Body of pancreas (tissue), 4 donors: Measurements from ENCODE around the gene TBC1D14. TPM values are rescaled to one million over a fixed set of nuclear protein-coding genes. Genes with fewer than 3 reads are reported as not detected.

Experiments used
- ATAC-seq: fragments of 150-250 bp; one replicate; pipeline ENCODE4 v1.9.1; 2016
- DNase-seq, 4 donors: peaks; one replicate each; pipeline ENCODE4 v3.0.0-alpha.2; 2019
- H3K27ac ChIP-seq, 4 donors: fragments of 200-600 bp; sonication (generic); 1 replicate in 3 of 4; 2 replicates in 1 of 4; pipeline versions ENCODE4 v1.5.1 to v1.6.1; 2016 to 2019; ENCODE audit warnings: mild to moderate bottlenecking in 1 of 4, mixed read lengths in 1 of 4, moderate library complexity in 1 of 4
- H3K27me3 ChIP-seq, 2 donors: fragments of 200-600 bp; sonication (generic); one replicate each; pipeline ENCODE4 v1.6.0; 2016; ENCODE audit warnings: mild to moderate bottlenecking in 1 of 2
- H3K36me3 ChIP-seq, 2 donors: fragments of 200-600 bp; sonication (generic); replicated peaks in 1 of 2; 2 replicates each; pipeline ENCODE4 v1.5.1; 2016; ENCODE audit warnings: low read depth in 2 of 2; ENCODE audit not compliant: insufficient read depth in 1 of 2
- H3K4me1 ChIP-seq: fragments of 200-600 bp; sonication (generic); one replicate; pipeline ENCODE4 v1.6.0; 2016
- H3K4me3 ChIP-seq, 2 donors: fragments of 200-600 bp; sonication (generic); 1 replicate in 1 of 2; 2 replicates in 1 of 2; pipeline ENCODE4 v1.5.1; 2016 to 2019
- H3K9me3 ChIP-seq, 3 donors: fragments of 200-600 bp; sonication (generic); 1 replicate in 2 of 3; 2 replicates in 1 of 3; pipeline ENCODE4 v1.5.1; 2016
- POLR2A ChIP-seq, 3 donors: fragments of 450-650 bp; IDR thresholded peaks; one replicate each; pipeline ENCODE4 v1.6.1; 2016; ENCODE audit warnings: antibody characterized with exemption in 3 of 3, mild to moderate bottlenecking in 2 of 3
- WGBS, 2 donors: methylation state at CpG; one replicate each; pipeline ENCODE4 v1.1.5; 2017; 5-methylcytosine and 5-hydroxymethylcytosine counted together
- intact Hi-C: fragments of 100-400 bp; cut with DNase I; formaldehyde crosslinking; loops from one replicate; pipeline ENCODE4 v1.15.1; 2023
- total RNA-seq, 2 donors: library from RNA; depleted of rRNA; stranded (reverse); fragments of >200 nt; gene quantifications; one replicate each; pipeline ENCODE4 v1.1.0, GENCODE V29; 2016
- TF ChIP-seq, protein P1 (sequence below), 7 experiments: fragments of 450-650 bp in 4 of 7; fragments of 200-600 bp in 3 of 7; sonication (generic) in 3 of 7; IDR thresholded peaks; one replicate each; pipeline ENCODE4 v1.5.1; 2016 to 2019; ENCODE audit warnings: antibody characterized with exemption in 7 of 7

The TBC1D14 gene
- total RNA-seq, 2 donors from 2014 or later, result 10.5 to 20.0 TPM

DNA sequence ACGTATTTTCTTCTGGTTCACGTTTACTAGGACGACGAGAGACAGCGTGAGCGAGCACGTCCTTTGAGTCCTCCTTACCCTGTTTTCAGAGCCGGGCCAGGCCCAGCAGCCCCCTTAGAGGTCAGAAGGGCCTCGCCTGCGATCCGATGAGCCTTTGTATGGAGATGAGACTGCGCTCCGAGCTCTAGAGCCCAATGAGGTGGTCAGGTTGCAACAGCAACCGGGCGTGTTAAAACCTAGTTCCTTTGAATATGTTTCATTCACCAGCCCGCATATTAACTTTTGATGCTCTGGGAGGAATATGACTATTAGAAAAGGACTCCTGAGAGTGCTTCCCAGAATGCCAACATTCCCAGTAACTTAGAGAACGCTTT is 77.9 kb downstream of the TBC1D14 start:
- DNase-seq (no peak), ATAC-seq (no peak)
- Histone ChIP-seq H3K27ac (peak overlapping the region; percentile 40 to 97 (median 90)), H3K4me3 (peak overlapping the region; percentile 44 to 78), H3K36me3 (no peaks in the 10 kb centered on the region), H3K4me1 (peaks cover 57% of the 10 kb centered on the region), H3K9me3 (no peaks in the 10 kb centered on the region), H3K27me3 (no peaks in the 10 kb centered on the region)
- no peak for TF ChIP-seq POLR2A (IDR thresholded peaks at IDR 0.05)
- TF ChIP-seq, protein P1, sequence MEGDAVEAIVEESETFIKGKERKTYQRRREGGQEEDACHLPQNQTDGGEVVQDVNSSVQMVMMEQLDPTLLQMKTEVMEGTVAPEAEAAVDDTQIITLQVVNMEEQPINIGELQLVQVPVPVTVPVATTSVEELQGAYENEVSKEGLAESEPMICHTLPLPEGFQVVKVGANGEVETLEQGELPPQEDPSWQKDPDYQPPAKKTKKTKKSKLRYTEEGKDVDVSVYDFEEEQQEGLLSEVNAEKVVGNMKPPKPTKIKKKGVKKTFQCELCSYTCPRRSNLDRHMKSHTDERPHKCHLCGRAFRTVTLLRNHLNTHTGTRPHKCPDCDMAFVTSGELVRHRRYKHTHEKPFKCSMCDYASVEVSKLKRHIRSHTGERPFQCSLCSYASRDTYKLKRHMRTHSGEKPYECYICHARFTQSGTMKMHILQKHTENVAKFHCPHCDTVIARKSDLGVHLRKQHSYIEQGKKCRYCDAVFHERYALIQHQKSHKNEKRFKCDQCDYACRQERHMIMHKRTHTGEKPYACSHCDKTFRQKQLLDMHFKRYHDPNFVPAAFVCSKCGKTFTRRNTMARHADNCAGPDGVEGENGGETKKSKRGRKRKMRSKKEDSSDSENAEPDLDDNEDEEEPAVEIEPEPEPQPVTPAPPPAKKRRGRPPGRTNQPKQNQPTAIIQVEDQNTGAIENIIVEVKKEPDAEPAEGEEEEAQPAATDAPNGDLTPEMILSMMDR (IDR thresholded peaks at IDR 0.05), result no peak
- 2 to 5% methylated on average over 17 of the region's 17 CpGs for WGBS, 2 donors
- intact Hi-C loops, result no loop called here

- intact Hi-C loops, result no loop called here
- no peak for ATAC-seq
- peak overlapping the region in 3 of 4 donors; percentile 90 to 97 (median 91) for H3K27ac ChIP-seq
- TF ChIP-seq, protein P1 (IDR thresholded peaks at IDR 0.05), result no peak
- no peak for TF ChIP-seq POLR2A (IDR thresholded peaks at IDR 0.05)
- no peaks in the 10 kb centered on the region for H3K9me3 ChIP-seq
- H3K27me3 ChIP-seq, result no peaks in the 10 kb centered on the region
- peaks cover 63% of the 10 kb centered on the region for H3K4me1 ChIP-seq
- WGBS, 2 donors, result 63 to 75% methylated on average over 13 of the region's 13 CpGs
- peak overlapping the region in 1 of 2 donors; percentile 78 for H3K4me3 ChIP-seq
- H3K36me3 ChIP-seq, result no peaks in the 10 kb centered on the region
- no peak for DNase-seq
Measured at GRCh38 chr4:6988016-6988715, 78.5 kb downstream of the TBC1D14 start.

DNA sequence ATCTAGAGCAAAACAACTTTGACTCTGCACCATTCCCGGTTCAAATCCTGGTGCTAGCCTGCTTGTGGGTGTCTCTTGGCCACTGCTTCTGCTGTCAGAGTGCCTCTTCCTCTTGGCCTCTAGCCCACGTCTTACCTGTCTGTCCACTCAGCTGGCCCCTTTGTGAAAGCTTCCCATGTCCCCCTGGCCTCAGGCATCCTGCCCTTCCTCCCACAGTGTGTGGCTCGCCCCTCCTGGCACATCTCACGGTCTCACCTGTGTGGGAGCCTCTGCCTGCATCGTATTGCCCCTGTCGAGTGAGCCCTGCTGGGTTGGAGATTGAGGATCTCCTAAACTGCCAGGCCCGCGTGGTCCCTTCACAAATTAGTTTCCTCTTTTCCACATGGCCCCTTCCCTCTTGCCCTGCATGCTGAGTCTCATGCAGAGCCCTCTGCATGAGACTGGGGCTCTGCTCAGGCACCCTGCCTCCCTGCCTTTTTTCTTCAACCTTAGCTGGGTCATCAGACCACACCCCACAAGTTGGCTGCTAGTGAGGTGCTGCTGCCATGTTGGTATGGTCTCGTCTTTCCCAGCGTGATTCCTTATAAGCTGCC is 79.8 kb downstream of the TBC1D14 start:
- no peak for TF ChIP-seq POLR2A (IDR thresholded peaks at IDR 0.05)
- TF ChIP-seq, protein P1 (IDR thresholded peaks at IDR 0.05), result no peak
- no peaks in the 10 kb centered on the region for H3K27me3 ChIP-seq
- intact Hi-C loops, result no loop called here
- H3K36me3 ChIP-seq, result no peaks in the 10 kb centered on the region
- DNase-seq (no peak), ATAC-seq (no peak)
- H3K9me3 ChIP-seq, result no peaks in the 10 kb centered on the region
- peaks cover 64% of the 10 kb centered on the region for H3K4me1 ChIP-seq
- 71 to 76% methylated on average over 10 of the region's 10 CpGs for WGBS, 2 donors
- H3K27ac ChIP-seq, result no peak overlapping the region
- no peak overlapping the region for H3K4me3 ChIP-seq

DNA sequence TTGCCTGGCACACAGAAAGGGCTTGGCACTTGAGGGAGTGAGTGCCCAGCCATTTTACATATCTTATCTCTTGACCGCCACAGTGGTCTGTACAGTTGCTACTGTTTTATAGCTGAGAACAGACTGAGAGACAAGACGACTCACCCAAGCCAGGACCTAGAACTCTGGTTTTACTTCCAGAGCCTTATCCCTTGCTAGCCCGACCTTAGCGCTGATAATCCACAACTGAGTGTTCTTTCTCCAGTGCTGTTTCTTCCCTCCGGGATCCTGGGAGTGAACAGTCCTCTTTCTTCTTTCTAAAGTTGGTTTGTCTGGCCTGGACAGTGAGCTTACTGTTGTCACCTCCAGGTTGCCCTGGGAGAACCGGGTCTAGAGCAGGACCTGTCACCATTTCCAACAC is 81.0 kb downstream of the TBC1D14 start:
- intact Hi-C loops, result no loop called here
- ATAC-seq (no peak), DNase-seq (no peak)
- 68 to 79% methylated on average over 6 of the region's 6 CpGs for WGBS, 2 donors
- Histone ChIP-seq H3K27ac (no peak overlapping the region), H3K4me1 (peaks cover 52% of the 10 kb centered on the region), H3K36me3 (no peaks in the 10 kb centered on the region), H3K27me3 (no peaks in the 10 kb centered on the region), H3K4me3 (no peak overlapping the region), H3K9me3 (no peaks in the 10 kb centered on the region)
- TF ChIP-seq, protein P1 (IDR thresholded peaks at IDR 0.05), result no peak
- TF ChIP-seq POLR2A (IDR thresholded peaks at IDR 0.05), result no peak
